ENCODE results near the gene XAF1. TPM values are rescaled to one million over a fixed set of nuclear protein-coding genes. Genes with fewer than 3 reads are reported as not detected.

Gene XAF1
- total RNA-seq, 1 experiment from 2014 or later, result 0.20 TPM

Other genes with a start within 250 kb of the XAF1 start
- gene PITPNM3, start 199.5 kb upstream of the XAF1 start, total RNA-seq (2021), result 2.1 to 2.8 TPM (median 2.3 TPM) in 3 replicates
- 17.7 to 22.8 TPM (median 18.4 TPM) in 3 replicates for gene KIAA0753, start 115.3 kb upstream of the XAF1 start, total RNA-seq (2021)
- 148 to 157 TPM (median 151 TPM) in 3 replicates for gene TXNDC17, start 115.0 kb upstream of the XAF1 start, total RNA-seq (2021)
- gene MED31, start 104.4 kb upstream of the XAF1 start, total RNA-seq (2021), result 10.6 to 12.3 TPM (median 11.4 TPM) in 3 replicates
- 2.3 to 2.7 TPM (median 2.6 TPM) in 3 replicates for gene C17orf100, start 104.3 kb upstream of the XAF1 start, total RNA-seq (2021)
- 1.6 to 2.3 TPM (median 1.8 TPM) in 3 replicates for gene SLC13A5, start 42.7 kb upstream of the XAF1 start, total RNA-seq (2021)
- gene FBXO39, start 20.2 kb downstream of the XAF1 start, total RNA-seq (2021), result not detected in 3 replicates
- 0.37 TPM in 1 of 3 replicates, not detected in the others for gene TEKT1, start 75.7 kb downstream of the XAF1 start, total RNA-seq (2021)
- gene ALOX12, start 240.0 kb downstream of the XAF1 start, total RNA-seq (2021), result 1.6 to 1.9 TPM (median 1.9 TPM) in 3 replicates